Naive thymus-derived CD8-positive, alpha-beta T cell (primary cell): ENCODE results near the gene ONECUT3. TPM values are rescaled to one million over a fixed set of nuclear protein-coding genes. Genes with fewer than 3 reads are reported as not detected.

Experiments
- ATAC-seq, 2 donors: fragments of 150-1000 bp; cut with Tn5 transposase in 1 of 2; sonication (Bioruptor Pico), chemical (Tn5 transposase) in 1 of 2; 1 replicate in 1 of 2; 2 replicates in 1 of 2; pipeline ENCODE4 v1.10.0; 2021; ENCODE audit warnings: mild to moderate bottlenecking in 2 of 2, moderate library complexity in 2 of 2
- POLR2A ChIA-PET: fragments of 350-600 bp; sonication (Branson Sonifier 250); formaldehyde crosslinking; loops from one replicate; lab custom pipeline; 2021; ENCODE audit warnings: antibody characterized with exemption; lab: Charles Lee
- DNase-seq, 10 donors: peaks; one replicate each; pipeline versions ENCODE4 v3.0.0 to v3.0.0-alpha.2; 2020 to 2022
- H3K27ac Mint-ChIP-seq, 10 donors: one replicate each; pipeline ENCODE4 v1.8.0; 2020 to 2022; ENCODE audit warnings: mild to moderate bottlenecking in 10 of 10, mixed read lengths in 10 of 10, moderate library complexity in 4 of 10, inconsistent platforms in 1 of 10
- H3K27me3 Mint-ChIP-seq, 5 donors: one replicate each; pipeline ENCODE4 v1.8.0; 2021 to 2022; ENCODE audit warnings: mixed read lengths in 5 of 5
- H3K36me3 Mint-ChIP-seq, 3 donors: one replicate each; pipeline ENCODE4 v1.8.0; 2020 to 2022; ENCODE audit warnings: mixed read lengths in 3 of 3, mild to moderate bottlenecking in 2 of 3, inconsistent platforms in 1 of 3
- H3K4me1 Mint-ChIP-seq, 4 donors: one replicate each; pipeline ENCODE4 v1.8.0; 2021 to 2022; ENCODE audit warnings: mixed read lengths in 4 of 4
- H3K4me3 Mint-ChIP-seq, 10 donors: one replicate each; pipeline ENCODE4 v1.8.0; 2020 to 2022; ENCODE audit warnings: mild to moderate bottlenecking in 10 of 10, mixed read lengths in 10 of 10, moderate library complexity in 6 of 10, inconsistent platforms in 1 of 10
- H3K9me3 Mint-ChIP-seq, 9 donors: one replicate each; pipeline ENCODE4 v1.8.0; 2020 to 2022; ENCODE audit warnings: mixed read lengths in 9 of 9, mild to moderate bottlenecking in 3 of 9, inconsistent platforms in 1 of 9, moderate library complexity in 1 of 9
- polyA plus RNA-seq, 3 donors: library from polyadenylated mRNA; unstranded; fragments of 300-500 nt; fragmentation: Illumina TruSeq; gene quantifications; one replicate each; pipeline ENCODE4 v1.2.3, GENCODE V29; 2021
- total RNA-seq, 8 experiments: library from RNA in 2 of 8; stranded (reverse) in 2 of 8; gene quantifications; one replicate each; pipeline ENCODE4 v1.2.3 and lab custom pipeline; 2021 to 2026

Gene ONECUT3
- total and polyA plus RNA-seq, 5 experiments from 2014 or later: not detected

GRCh38 chr19:1768248-1768647, 14.9 kb downstream of the ONECUT3 start:
- Mint-ChIP-seq H3K27me3 (peaks cover 28 to 90% (median 70%) of the 10 kb centered on the region in 5 donors), H3K4me3 (no peak overlapping the region), H3K36me3 (peaks cover 7 to 20% (median 10%) of the 10 kb centered on the region in 3 donors), H3K4me1 (peaks cover 0 to 6% (median under 1%) of the 10 kb centered on the region in 4 donors), H3K27ac (no peak overlapping the region), H3K9me3 (peaks cover 0 to 27% (median 14%) of the 10 kb centered on the region in 9 donors)
- ATAC-seq: no peak
- POLR2A ChIA-PET: no interaction called here
- no peak for DNase-seq

GRCh38 chr19:1768918-1769644, 15.8 kb downstream of the ONECUT3 start:
- peaks cover 0 to 6% (median under 1%) of the 10 kb centered on the region in 4 donors for H3K4me1 Mint-ChIP-seq
- ATAC-seq (no peak), DNase-seq (no peak)
- no peak overlapping the region for H3K27ac Mint-ChIP-seq
- POLR2A ChIA-PET: no interaction called here
- no peak overlapping the region for H3K4me3 Mint-ChIP-seq
- H3K27me3 Mint-ChIP-seq: peaks cover 31 to 94% (median 71%) of the 10 kb centered on the region in 5 donors
- H3K9me3 Mint-ChIP-seq: peaks cover 0 to 28% (median 14%) of the 10 kb centered on the region in 9 donors
- H3K36me3 Mint-ChIP-seq: peaks cover 7 to 21% (median 10%) of the 10 kb centered on the region in 3 donors

- no peak for ATAC-seq
- H3K4me1 Mint-ChIP-seq: peaks cover 0 to 6% (median under 1%) of the 10 kb centered on the region in 4 donors
- peaks cover 9 to 21% (median 10%) of the 10 kb centered on the region in 3 donors for H3K36me3 Mint-ChIP-seq
- H3K4me3 Mint-ChIP-seq: no peak overlapping the region
- DNase-seq: no peak
- POLR2A ChIA-PET: no interaction called here
- peaks cover 0 to 30% (median 14%) of the 10 kb centered on the region in 9 donors for H3K9me3 Mint-ChIP-seq
- H3K27me3 Mint-ChIP-seq: peaks cover 34 to 94% (median 73%) of the 10 kb centered on the region in 5 donors
- no peak overlapping the region for H3K27ac Mint-ChIP-seq
These were observed 16.3 kb downstream of the ONECUT3 start for GRCh38 chr19:1769645-1769985.

GRCh38 chr19:1770866-1771576, 17.7 kb downstream of the ONECUT3 start:
- no peak overlapping the region for H3K4me3 Mint-ChIP-seq
- H3K36me3 Mint-ChIP-seq: peaks cover 10 to 21% (median 12%) of the 10 kb centered on the region in 3 donors
- H3K4me1 Mint-ChIP-seq: peaks cover 0 to 6% (median 2%) of the 10 kb centered on the region in 4 donors
- ATAC-seq: no peak
- DNase-seq: no peak
- no peak overlapping the region for H3K27ac Mint-ChIP-seq
- H3K9me3 Mint-ChIP-seq: peaks cover 0 to 32% (median 14%) of the 10 kb centered on the region in 9 donors
- H3K27me3 Mint-ChIP-seq: peaks cover 29 to 85% (median 59%) of the 10 kb centered on the region in 5 donors
- POLR2A ChIA-PET: interaction anchor here (1.2 kb wide), 1 partner anchor 11 kb away, joined by 3 read pairs; no protein-coding TSS in a partner anchor

- no peak for ATAC-seq
- Mint-ChIP-seq H3K27ac (no peak overlapping the region), H3K27me3 (peaks cover 37 to 88% (median 59%) of the 10 kb centered on the region in 5 donors), H3K36me3 (peaks cover 10 to 21% (median 13%) of the 10 kb centered on the region in 3 donors), H3K9me3 (peaks cover 0 to 37% (median 14%) of the 10 kb centered on the region in 9 donors), H3K4me3 (no peak overlapping the region), H3K4me1 (peaks cover 0 to 9% (median 3%) of the 10 kb centered on the region in 4 donors)
- DNase-seq: no peak
- POLR2A ChIA-PET: no interaction called here
These were observed 19.9 kb downstream of the ONECUT3 start for GRCh38 chr19:1773184-1773583.

- ATAC-seq (no peak), DNase-seq (no peak)
- peaks cover 10 to 20% (median 10%) of the 10 kb centered on the region in 3 donors for H3K36me3 Mint-ChIP-seq
- H3K27me3 Mint-ChIP-seq: peaks cover 41 to 88% (median 61%) of the 10 kb centered on the region in 5 donors
- no peak overlapping the region for H3K27ac Mint-ChIP-seq
- POLR2A ChIA-PET: no interaction called here
- peaks cover 2 to 11% (median 5%) of the 10 kb centered on the region in 4 donors for H3K4me1 Mint-ChIP-seq
- H3K4me3 Mint-ChIP-seq: peak overlapping the region in 1 of 10 donors; percentile 2
- H3K9me3 Mint-ChIP-seq: peaks cover 0 to 35% (median 14%) of the 10 kb centered on the region in 9 donors
These were observed 21.9 kb downstream of the ONECUT3 start for GRCh38 chr19:1774989-1775772.

- Mint-ChIP-seq H3K9me3 (peaks cover 0 to 28% (median 5%) of the 10 kb centered on the region in 9 donors), H3K36me3 (peaks cover 5 to 11% (median 10%) of the 10 kb centered on the region in 3 donors), H3K27me3 (peaks cover 39 to 88% (median 58%) of the 10 kb centered on the region in 5 donors), H3K4me1 (peaks cover 2 to 11% (median 5%) of the 10 kb centered on the region in 4 donors), H3K4me3 (no peak overlapping the region), H3K27ac (no peak overlapping the region)
- DNase-seq (no peak), ATAC-seq (no peak)
- POLR2A ChIA-PET: no interaction called here
These were observed 22.8 kb downstream of the ONECUT3 start for GRCh38 chr19:1775951-1776605.

- no peak overlapping the region for H3K4me3 Mint-ChIP-seq
- POLR2A ChIA-PET: interaction anchor here (0.6 kb wide), 1 partner anchor 53 kb away, joined by 3 read pairs; no protein-coding TSS in a partner anchor
- DNase-seq (no peak), ATAC-seq (no peak)
- peaks cover 2 to 11% (median 5%) of the 10 kb centered on the region in 4 donors for H3K4me1 Mint-ChIP-seq
- H3K27me3 Mint-ChIP-seq: peaks cover 36 to 88% (median 55%) of the 10 kb centered on the region in 5 donors
- peaks cover 0 to 10% (median 6%) of the 10 kb centered on the region in 3 donors for H3K36me3 Mint-ChIP-seq
- H3K9me3 Mint-ChIP-seq: peaks cover 0 to 23% (median 0%) of the 10 kb centered on the region in 9 donors
- H3K27ac Mint-ChIP-seq: no peak overlapping the region
These were observed 23.4 kb downstream of the ONECUT3 start for GRCh38 chr19:1776606-1777147.

- Mint-ChIP-seq H3K27me3 (peaks cover 36 to 89% (median 58%) of the 10 kb centered on the region in 5 donors), H3K9me3 (peaks cover 0 to 23% (median 0%) of the 10 kb centered on the region in 9 donors), H3K4me3 (no peak overlapping the region), H3K36me3 (peaks cover 0 to 10% (median 6%) of the 10 kb centered on the region in 3 donors), H3K4me1 (peaks cover 2 to 11% (median 5%) of the 10 kb centered on the region in 4 donors), H3K27ac (peak overlapping the region in 1 of 10 donors; percentile 71)
- POLR2A ChIA-PET: interaction anchor here (0.6 to 0.7 kb wide), 2 partner anchors 12 to 52 kb away, joined by 3 to 7 read pairs; no protein-coding TSS in a partner anchor
- ATAC-seq: no peak
- DNase-seq: no peak
These were observed 23.8 kb downstream of the ONECUT3 start for GRCh38 chr19:1777149-1777548.

GRCh38 chr19:1779574-1779973, 26.3 kb downstream of the ONECUT3 start:
- Mint-ChIP-seq H3K36me3 (peaks cover 0 to 9% (median 3%) of the 10 kb centered on the region in 3 donors), H3K27me3 (peaks cover 29 to 87% (median 51%) of the 10 kb centered on the region in 5 donors), H3K9me3 (peaks cover 0 to 19% (median 0%) of the 10 kb centered on the region in 9 donors), H3K4me3 (no peak overlapping the region), H3K27ac (no peak overlapping the region), H3K4me1 (peaks cover 2 to 11% (median 5%) of the 10 kb centered on the region in 4 donors)
- DNase-seq (no peak), ATAC-seq (no peak)
- POLR2A ChIA-PET: no interaction called here

- Mint-ChIP-seq H3K27me3 (peaks cover 30 to 82% (median 51%) of the 10 kb centered on the region in 5 donors), H3K27ac (no peak overlapping the region), H3K4me1 (peaks cover 2 to 11% (median 5%) of the 10 kb centered on the region in 4 donors), H3K4me3 (no peak overlapping the region), H3K9me3 (peaks cover 0 to 18% (median 0%) of the 10 kb centered on the region in 9 donors), H3K36me3 (peaks cover 0 to 6% (median 3%) of the 10 kb centered on the region in 3 donors)
- DNase-seq (no peak), ATAC-seq (no peak)
- POLR2A ChIA-PET: interaction anchor here (0.6 kb wide), 2 partner anchors 479 to 763 kb away, joined by 3 read pairs; no protein-coding TSS in a partner anchor
These were observed 27.1 kb downstream of the ONECUT3 start for GRCh38 chr19:1780272-1780958.
